Fibroblast of skin of left quadriceps (primary cell): Measurements from ENCODE around the gene RAB24.
A peak's percentile ranks its signal among the peaks of the same experiment; 100 is the strongest.

Experiments used
- DNase-seq, 2 experiments: peaks; one replicate each; pipeline ENCODE4 v3.0.0-alpha.2; 2013; ENCODE audit warnings: low read depth in 2 of 2

Gene RAB24

GRCh38 chr5:177333420-177334154 is 30.1 kb upstream of the RAB24 start:
- DNase-seq = no peak

- no peak for DNase-seq
Observed at GRCh38 chr5:177332896-177333260, 29.4 kb upstream of the RAB24 start.

- DNase-seq = no peak
Observed at GRCh38 chr5:177332031-177332895, 28.7 kb upstream of the RAB24 start.

- no peak for DNase-seq
Observed at GRCh38 chr5:177330991-177331842, 27.7 kb upstream of the RAB24 start.

GRCh38 chr5:177329883-177330282 is 26.4 kb upstream of the RAB24 start:
- DNase-seq = no peak

GRCh38 chr5:177328545-177329231 is 25.2 kb upstream of the RAB24 start:
- no peak for DNase-seq

GRCh38 chr5:177327539-177328522 is 24.3 kb upstream of the RAB24 start:
- DNase-seq = no peak

- no peak for DNase-seq
Observed at GRCh38 chr5:177325868-177326381, 22.4 kb upstream of the RAB24 start.

- no peak for DNase-seq
Observed at GRCh38 chr5:177320879-177321278, 17.4 kb upstream of the RAB24 start.

GRCh38 chr5:177319913-177320588 is 16.5 kb upstream of the RAB24 start:
- DNase-seq = no peak

GRCh38 chr5:177317959-177318377 is 14.4 kb upstream of the RAB24 start:
- DNase-seq = peak; percentile 31 to 40

GRCh38 chr5:177316005-177316404 is 12.5 kb upstream of the RAB24 start:
- no peak for DNase-seq

- DNase-seq = no peak
Observed at GRCh38 chr5:177315411-177315810, 11.9 kb upstream of the RAB24 start.

- no peak for DNase-seq
Observed at GRCh38 chr5:177314376-177315342, 11.1 kb upstream of the RAB24 start.

- DNase-seq = no peak
Observed at GRCh38 chr5:177313561-177314259, 10.2 kb upstream of the RAB24 start.

- no peak for DNase-seq
Observed at GRCh38 chr5:177312649-177313181, 9.2 kb upstream of the RAB24 start.
